COLO829 (cell line): Measurements from ENCODE around the gene P2RX6.
"Not testable (repeated sequence)": the region's sequence is repeated elsewhere in the genome, so short reads cannot be mapped to it uniquely, and the experiment has no call there.

Source experiments
- DNase-seq: peaks from one replicate; pipeline ENCODE4 v3.0.0; 2012; ENCODE audit warnings: low spot score

P2RX6 gene

GRCh38 chr22:20994128-20994901, 20.6 kb upstream of the P2RX6 start:
- no peak for DNase-seq

- no peak for DNase-seq
Observed at GRCh38 chr22:20994902-20995241, 20.1 kb upstream of the P2RX6 start.

- DNase-seq = no peak
Observed at GRCh38 chr22:20995329-20996030, 19.5 kb upstream of the P2RX6 start.

GRCh38 chr22:20996031-20996410, 18.9 kb upstream of the P2RX6 start:
- DNase-seq = no peak

- no peak for DNase-seq
Observed at GRCh38 chr22:20996598-20997535, 18.1 kb upstream of the P2RX6 start.

- no peak for DNase-seq
Observed at GRCh38 chr22:20997536-20998257, 17.3 kb upstream of the P2RX6 start.

- DNase-seq = no peak
Observed at GRCh38 chr22:20998411-20999336, 16.3 kb upstream of the P2RX6 start.

GRCh38 chr22:20999350-21000206, 15.4 kb upstream of the P2RX6 start:
- no peak for DNase-seq

- DNase-seq = no peak
Observed at GRCh38 chr22:21000207-21000986, 14.6 kb upstream of the P2RX6 start.

GRCh38 chr22:21000987-21001600, 13.9 kb upstream of the P2RX6 start:
- no peak for DNase-seq

GRCh38 chr22:21001601-21002325, 13.2 kb upstream of the P2RX6 start, which contains the start of gene THAP7:
Gene THAP7, minus strand, starts transcription at chr22:21002118. Its CDS starts 207 bp downstream, at chr22:21001911.
- DNase-seq = peak; percentile 96

GRCh38 chr22:21003782-21004181, 11.2 kb upstream of the P2RX6 start:
- DNase-seq = no peak

- not testable (repeated sequence) for DNase-seq
Observed at GRCh38 chr22:21009208-21009607, 5.8 kb upstream of the P2RX6 start.

- peak; percentile 44 for DNase-seq
Observed at GRCh38 chr22:21009638-21010425, 5.1 kb upstream of the P2RX6 start.

- no peak for DNase-seq
Observed at GRCh38 chr22:21010426-21011113, 4.4 kb upstream of the P2RX6 start.
